OCI-LY1 (cell line): ENCODE data around the gene WWOX.

Experiments used
- H2AFZ ChIP-seq: fragments of 200-600 bp; sonication (generic), shearing (Covaris generic); 2 replicates; pipeline ENCODE4 v1.6.0; 2014; ENCODE audit warnings: antibody characterized with exemption, mild to moderate bottlenecking, low read length
- H3F3A ChIP-seq: fragments of 200-600 bp; sonication (generic), shearing (Covaris generic); 2 replicates; pipeline ENCODE4 v1.6.0; 2014; ENCODE audit warnings: mild to moderate bottlenecking, antibody characterized with exemption, low read length, moderate library complexity; ENCODE audit not compliant: insufficient read depth
- H3K27ac ChIP-seq: fragments of 200-600 bp; sonication (generic); 2 replicates; pipeline ENCODE4 v1.5.1; 2014; ENCODE audit warnings: low read length, mixed run types, mild to moderate bottlenecking, low read depth; ENCODE audit not compliant: poor library complexity, severe bottlenecking
- H3K27me3 ChIP-seq: fragments of 200-600 bp; sonication (generic); 2 replicates; pipeline ENCODE4 v1.6.0; 2014; ENCODE audit warnings: antibody characterized with exemption, mild to moderate bottlenecking, low read length, moderate library complexity; ENCODE audit not compliant: insufficient read depth
- H3K36me3 ChIP-seq: fragments of 200-600 bp; sonication (generic); 2 replicates; pipeline ENCODE4 v1.6.1; 2014; ENCODE audit warnings: mild to moderate bottlenecking, antibody characterized with exemption, low read length, moderate library complexity, mixed read lengths; ENCODE audit not compliant: insufficient read depth
- H3K4me1 ChIP-seq: fragments of 200-600 bp; sonication (generic); 2 replicates; pipeline ENCODE4 v1.5.1; 2014; ENCODE audit warnings: mild to moderate bottlenecking, low read length, moderate library complexity; ENCODE audit not compliant: insufficient read depth, severe bottlenecking
- H3K4me2 ChIP-seq: fragments of 200-600 bp; sonication (generic), shearing (Covaris generic); 2 replicates; pipeline ENCODE4 v1.6.1; 2014; ENCODE audit warnings: low read length
- H3K4me3 ChIP-seq: fragments of 200-600 bp; sonication (generic); 2 replicates; pipeline ENCODE4 v1.5.1; 2014; ENCODE audit warnings: low read length, low read depth, mild to moderate bottlenecking, mixed read lengths; ENCODE audit not compliant: poor library complexity, severe bottlenecking
- H3K79me2 ChIP-seq: fragments of 200-600 bp; shearing (Covaris generic); 2 replicates; pipeline ENCODE4 v1.6.1; 2016; ENCODE audit warnings: mixed run types, low read length, mixed read lengths; ENCODE audit not compliant: insufficient read depth
- H3K9ac ChIP-seq: fragments of 200-600 bp; sonication (generic), shearing (Covaris generic); 2 replicates; pipeline ENCODE4 v1.6.1; 2014; ENCODE audit warnings: mild to moderate bottlenecking, low read length, mixed read lengths
- H3K9me2 ChIP-seq: fragments of 200-600 bp; sonication (generic), shearing (Covaris generic); 2 replicates; pipeline ENCODE4 v1.6.1; 2014; ENCODE audit warnings: low read depth, mild to moderate bottlenecking, low read length, mixed read lengths
- H3K9me3 ChIP-seq: fragments of 200-600 bp; shearing (Covaris generic); 2 replicates; pipeline ENCODE4 v1.6.1; 2014; ENCODE audit warnings: low read length, mixed read lengths
- H4K20me1 ChIP-seq: fragments of 200-600 bp; sonication (generic), shearing (Covaris generic); 2 replicates; pipeline ENCODE4 v1.6.0; 2016; ENCODE audit warnings: mild to moderate bottlenecking, low read length; ENCODE audit not compliant: insufficient read depth
- CTCF ChIP-seq: fragments of 200-600 bp; sonication (generic), shearing (Covaris generic); IDR thresholded peaks from 2 replicates; pipeline ENCODE4 v1.5.1; 2017; ENCODE audit warnings: mild to moderate bottlenecking, antibody characterized with exemption, low read length, moderate library complexity, mixed read lengths
- EZH2 ChIP-seq: fragments of 200-600 bp; sonication (generic), shearing (Covaris generic); IDR thresholded peaks from 2 replicates; pipeline ENCODE4 v1.8.0; 2017; ENCODE audit warnings: borderline replicate concordance, mixed run types, mild to moderate bottlenecking, antibody characterized with exemption, low read length, moderate library complexity, mixed read lengths

WWOX gene

GRCh38 chr16:78703936-78704335 lies 604.5 kb downstream of the WWOX start:
- H3K36me3 ChIP-seq: no peaks in the 10 kb centered on the region
- no peak overlapping the region for H2AFZ ChIP-seq
- no peak overlapping the region for H3K27ac ChIP-seq
- H3K4me3 ChIP-seq: no peak overlapping the region
- H3K4me1 ChIP-seq: no peaks in the 10 kb centered on the region
- no peaks in the 10 kb centered on the region for H4K20me1 ChIP-seq
- H3F3A ChIP-seq: no peaks in the 10 kb centered on the region
- H3K9me3 ChIP-seq: no peaks in the 10 kb centered on the region
- no peaks in the 10 kb centered on the region for H3K79me2 ChIP-seq
- H3K9me2 ChIP-seq: no peaks in the 10 kb centered on the region
- H3K9ac ChIP-seq: no peak overlapping the region
- no peak for TF ChIP-seq CTCF
- TF ChIP-seq EZH2: no peak
- H3K4me2 ChIP-seq: no peak overlapping the region
- H3K27me3 ChIP-seq: no peaks in the 10 kb centered on the region

GRCh38 chr16:78704416-78704815 lies 605.0 kb downstream of the WWOX start:
- Histone ChIP-seq H3K9ac (no peak overlapping the region), H3K4me2 (no peak overlapping the region), H3K36me3 (no peaks in the 10 kb centered on the region), H3K27me3 (no peaks in the 10 kb centered on the region), H4K20me1 (no peaks in the 10 kb centered on the region), H3K4me3 (no peak overlapping the region), H3K9me2 (no peaks in the 10 kb centered on the region), H3K9me3 (no peaks in the 10 kb centered on the region), H3F3A (no peaks in the 10 kb centered on the region), H3K79me2 (no peaks in the 10 kb centered on the region), H2AFZ (no peak overlapping the region), H3K27ac (no peak overlapping the region), H3K4me1 (no peaks in the 10 kb centered on the region)
- no peak for TF ChIP-seq EZH2
- TF ChIP-seq CTCF: no peak

- Histone ChIP-seq H3K9ac (no peak overlapping the region), H3F3A (no peaks in the 10 kb centered on the region), H3K4me3 (no peak overlapping the region), H3K9me3 (no peaks in the 10 kb centered on the region), H2AFZ (no peak overlapping the region), H3K9me2 (no peaks in the 10 kb centered on the region), H3K4me2 (no peak overlapping the region), H3K27me3 (no peaks in the 10 kb centered on the region), H3K36me3 (no peaks in the 10 kb centered on the region), H4K20me1 (no peaks in the 10 kb centered on the region), H3K79me2 (no peaks in the 10 kb centered on the region), H3K27ac (no peak overlapping the region), H3K4me1 (no peaks in the 10 kb centered on the region)
- TF ChIP-seq CTCF (peak; percentile 48), EZH2 (no peak)
These were observed 606.2 kb downstream of the WWOX start for GRCh38 chr16:78705694-78706093.
